Activated naive CD8-positive, alpha-beta T cell treated with anti-CD3 and anti-CD28 coated beads for 36 hours (primary cell): ENCODE results near the gene IPO4. TPM values are rescaled to one million over a fixed set of nuclear protein-coding genes. Genes with fewer than 3 reads are reported as not detected.
"Not testable (repeated sequence)": the region's sequence is repeated elsewhere in the genome, so short reads cannot be mapped to it uniquely, and the experiment has no call there.

Experiments
- DNase-seq: peaks from one replicate; pipeline ENCODE4 v3.0.0; 2021
- H3K27ac Mint-ChIP-seq: one replicate; pipeline ENCODE4 v1.8.0; 2022; ENCODE audit warnings: mild to moderate bottlenecking, moderate library complexity, mixed read lengths
- H3K27me3 Mint-ChIP-seq: one replicate; pipeline ENCODE4 v1.8.0; 2022; ENCODE audit warnings: mild to moderate bottlenecking, mixed read lengths
- H3K36me3 Mint-ChIP-seq: one replicate; pipeline ENCODE4 v1.8.0; 2021; ENCODE audit warnings: mild to moderate bottlenecking, mixed read lengths
- H3K4me1 Mint-ChIP-seq: one replicate; pipeline ENCODE4 v1.8.0; 2021; ENCODE audit warnings: mixed read lengths
- H3K4me3 Mint-ChIP-seq: one replicate; pipeline ENCODE4 v1.8.0; 2022; ENCODE audit warnings: mild to moderate bottlenecking, moderate library complexity, mixed read lengths
- H3K9me3 Mint-ChIP-seq: one replicate; pipeline ENCODE4 v1.8.0; 2022; ENCODE audit warnings: mixed read lengths
- total RNA-seq, 2 experiments: library from RNA; stranded (reverse); gene quantifications; one replicate each; pipeline ENCODE4 v1.2.3, GENCODE V29; 2021

Gene IPO4
- total RNA-seq, 2 experiments from 2014 or later: 152 to 161 TPM

GRCh38 chr14:24204163-24205146, 15.8 kb upstream of the IPO4 start:
- H3K9me3 Mint-ChIP-seq: peaks cover 14% of the 10 kb centered on the region
- H3K36me3 Mint-ChIP-seq: peaks cover 78% of the 10 kb centered on the region
- DNase-seq: no peak
- no peak overlapping the region for H3K4me3 Mint-ChIP-seq
- H3K27ac Mint-ChIP-seq: no peak overlapping the region
- H3K27me3 Mint-ChIP-seq: no peaks in the 10 kb centered on the region
- peaks cover 17% of the 10 kb centered on the region for H3K4me1 Mint-ChIP-seq

- peaks cover 15% of the 10 kb centered on the region for H3K9me3 Mint-ChIP-seq
- H3K4me1 Mint-ChIP-seq: peaks cover 26% of the 10 kb centered on the region
- not testable (repeated sequence) for H3K27me3 Mint-ChIP-seq, H3K4me3 Mint-ChIP-seq, DNase-seq, H3K27ac Mint-ChIP-seq
- H3K36me3 Mint-ChIP-seq: peaks cover 86% of the 10 kb centered on the region
These were observed 14.8 kb upstream of the IPO4 start for GRCh38 chr14:24203249-24203886.

GRCh38 chr14:24202538-24202937, 13.9 kb upstream of the IPO4 start:
- H3K4me3 Mint-ChIP-seq, H3K27ac Mint-ChIP-seq, DNase-seq, H3K27me3 Mint-ChIP-seq: not testable (repeated sequence)
- Mint-ChIP-seq H3K4me1 (peaks cover 28% of the 10 kb centered on the region), H3K36me3 (peaks cover 80% of the 10 kb centered on the region), H3K9me3 (peaks cover 15% of the 10 kb centered on the region)

- peak overlapping the region; percentile 23 for H3K4me3 Mint-ChIP-seq
- peak overlapping the region; percentile 49 for H3K27ac Mint-ChIP-seq
- H3K4me1 Mint-ChIP-seq: peaks cover 33% of the 10 kb centered on the region
- peaks cover 15% of the 10 kb centered on the region for H3K9me3 Mint-ChIP-seq
- DNase-seq: no peak
- no peaks in the 10 kb centered on the region for H3K27me3 Mint-ChIP-seq
- H3K36me3 Mint-ChIP-seq: peaks cover 63% of the 10 kb centered on the region
These were observed 10.4 kb upstream of the IPO4 start for GRCh38 chr14:24198814-24199524.

GRCh38 chr14:24197056-24197450, 8.4 kb upstream of the IPO4 start:
- peaks cover 6% of the 10 kb centered on the region for H3K9me3 Mint-ChIP-seq
- H3K4me1 Mint-ChIP-seq: peaks cover 42% of the 10 kb centered on the region

GRCh38 chr14:24196071-24197055, 7.7 kb upstream of the IPO4 start:
- DNase-seq: no peak
- Mint-ChIP-seq H3K9me3 (peaks cover 2% of the 10 kb centered on the region), H3K27me3 (no peaks in the 10 kb centered on the region), H3K36me3 (peaks cover 49% of the 10 kb centered on the region), H3K4me1 (peaks cover 45% of the 10 kb centered on the region), H3K27ac (peak overlapping the region; percentile 96), H3K4me3 (peak overlapping the region; percentile 96)

More at GRCh38 chr14:24197056-24197450, 8.4 kb upstream of the IPO4 start:
- DNase-seq: no peak
- peak overlapping the region; percentile 96 for H3K4me3 Mint-ChIP-seq
- peak overlapping the region; percentile 96 for H3K27ac Mint-ChIP-seq
- H3K27me3 Mint-ChIP-seq: no peaks in the 10 kb centered on the region
- H3K36me3 Mint-ChIP-seq: peaks cover 52% of the 10 kb centered on the region

- H3K4me3 Mint-ChIP-seq: peak within 1 kb of the TSS; percentile 96
- H3K36me3 Mint-ChIP-seq: peaks cover 41% of the 10 kb centered on the region
- peak within 1 kb of the TSS; percentile 96 for H3K27ac Mint-ChIP-seq
These were observed 6.8 kb upstream of the IPO4 start, which contains the start of gene TM9SF1 for GRCh38 chr14:24195186-24196070. TM9SF1 (minus strand) TSS chr14:24195441; CDS start chr14:24195019, 422 bp downstream.

GRCh38 chr14:24194873-24195185, 6.2 kb upstream of the IPO4 start:
- Mint-ChIP-seq H3K4me1 (peaks cover 50% of the 10 kb centered on the region), H3K36me3 (peaks cover 36% of the 10 kb centered on the region), H3K4me3 (peak overlapping the region; percentile 96), H3K27ac (peak overlapping the region; percentile 96), H3K27me3 (no peaks in the 10 kb centered on the region), H3K9me3 (peaks cover 1% of the 10 kb centered on the region)
- DNase-seq: no peak

More at GRCh38 chr14:24195186-24196070, 6.8 kb upstream of the IPO4 start, which contains the start of gene TM9SF1:
- Mint-ChIP-seq H3K27me3 (no peaks in the 10 kb centered on the region), H3K9me3 (peaks cover 1% of the 10 kb centered on the region), H3K4me1 (peaks cover 47% of the 10 kb centered on the region)
- peak; percentile 90 for DNase-seq

- Mint-ChIP-seq H3K36me3 (peaks cover 32% of the 10 kb centered on the region), H3K4me1 (peaks cover 53% of the 10 kb centered on the region), H3K27me3 (no peaks in the 10 kb centered on the region), H3K9me3 (peaks cover 1% of the 10 kb centered on the region), H3K4me3 (peak overlapping the region; percentile 96), H3K27ac (peak overlapping the region; percentile 96)
- DNase-seq: no peak
These were observed 5.7 kb upstream of the IPO4 start for GRCh38 chr14:24194186-24194872.

GRCh38 chr14:24192933-24193332, 4.3 kb upstream of the IPO4 start:
- Mint-ChIP-seq H3K36me3 (peaks cover 24% of the 10 kb centered on the region), H3K27me3 (no peaks in the 10 kb centered on the region), H3K4me1 (peaks cover 48% of the 10 kb centered on the region), H3K4me3 (no peak overlapping the region), H3K9me3 (no peaks in the 10 kb centered on the region), H3K27ac (peak overlapping the region; percentile 28)
- no peak for DNase-seq

- H3K4me3 Mint-ChIP-seq: no peak overlapping the region
- no peaks in the 10 kb centered on the region for H3K27me3 Mint-ChIP-seq
- H3K36me3 Mint-ChIP-seq: peaks cover 30% of the 10 kb centered on the region
- no peak overlapping the region for H3K27ac Mint-ChIP-seq
- H3K4me1 Mint-ChIP-seq: peaks cover 49% of the 10 kb centered on the region
- no peak for DNase-seq
- H3K9me3 Mint-ChIP-seq: no peaks in the 10 kb centered on the region
These were observed 1.8 kb upstream of the IPO4 start for GRCh38 chr14:24190416-24190815.

- H3K9me3 Mint-ChIP-seq: no peaks in the 10 kb centered on the region
- DNase-seq: no peak
- H3K4me1 Mint-ChIP-seq: peaks cover 43% of the 10 kb centered on the region
- H3K27ac Mint-ChIP-seq: peak overlapping the region; percentile 40
- H3K4me3 Mint-ChIP-seq: peak overlapping the region; percentile 11
- peaks cover 28% of the 10 kb centered on the region for H3K36me3 Mint-ChIP-seq
- H3K27me3 Mint-ChIP-seq: no peaks in the 10 kb centered on the region
These were observed 844 bp upstream of the IPO4 start for GRCh38 chr14:24189460-24189859.

- Mint-ChIP-seq H3K36me3 (peaks cover 27% of the 10 kb centered on the region), H3K9me3 (no peaks in the 10 kb centered on the region), H3K27ac (peak overlapping the region; percentile 90), H3K27me3 (no peaks in the 10 kb centered on the region), H3K4me1 (peaks cover 38% of the 10 kb centered on the region), H3K4me3 (peak overlapping the region; percentile 93)
- DNase-seq: no peak
These were observed 401 bp upstream of the IPO4 start for GRCh38 chr14:24189059-24189375.
